ENCODE results near the gene VAMP8. TPM values are rescaled to one million over a fixed set of nuclear protein-coding genes. Genes with fewer than 3 reads are reported as not detected.
A peak's percentile ranks its signal among the peaks of the same experiment; 100 is the strongest.

VAMP8 gene
- total RNA-seq, 1 donor from 2014 or later: 3.8 TPM

- H3K27ac Mint-ChIP-seq (ENCODE audit: unreplicated experiment): no peak overlapping the region
- no peaks in the 10 kb centered on the region for H3K9me3 Mint-ChIP-seq (ENCODE audit: unreplicated experiment)
- peaks cover 3% of the 10 kb centered on the region for H3K27me3 Mint-ChIP-seq (ENCODE audit: unreplicated experiment)
- TF ChIP-seq, protein P1, sequence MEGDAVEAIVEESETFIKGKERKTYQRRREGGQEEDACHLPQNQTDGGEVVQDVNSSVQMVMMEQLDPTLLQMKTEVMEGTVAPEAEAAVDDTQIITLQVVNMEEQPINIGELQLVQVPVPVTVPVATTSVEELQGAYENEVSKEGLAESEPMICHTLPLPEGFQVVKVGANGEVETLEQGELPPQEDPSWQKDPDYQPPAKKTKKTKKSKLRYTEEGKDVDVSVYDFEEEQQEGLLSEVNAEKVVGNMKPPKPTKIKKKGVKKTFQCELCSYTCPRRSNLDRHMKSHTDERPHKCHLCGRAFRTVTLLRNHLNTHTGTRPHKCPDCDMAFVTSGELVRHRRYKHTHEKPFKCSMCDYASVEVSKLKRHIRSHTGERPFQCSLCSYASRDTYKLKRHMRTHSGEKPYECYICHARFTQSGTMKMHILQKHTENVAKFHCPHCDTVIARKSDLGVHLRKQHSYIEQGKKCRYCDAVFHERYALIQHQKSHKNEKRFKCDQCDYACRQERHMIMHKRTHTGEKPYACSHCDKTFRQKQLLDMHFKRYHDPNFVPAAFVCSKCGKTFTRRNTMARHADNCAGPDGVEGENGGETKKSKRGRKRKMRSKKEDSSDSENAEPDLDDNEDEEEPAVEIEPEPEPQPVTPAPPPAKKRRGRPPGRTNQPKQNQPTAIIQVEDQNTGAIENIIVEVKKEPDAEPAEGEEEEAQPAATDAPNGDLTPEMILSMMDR (IDR thresholded peaks at IDR 0.05): no peak
- no peak for DNase-seq (ENCODE audit: extremely low spot score, unreplicated experiment)
- H3K4me1 Mint-ChIP-seq (ENCODE audit: unreplicated experiment): peaks cover 19% of the 10 kb centered on the region
- no peak overlapping the region for H3K4me3 Mint-ChIP-seq (ENCODE audit: unreplicated experiment)
- H3K36me3 Mint-ChIP-seq (ENCODE audit: unreplicated experiment): peaks cover 2% of the 10 kb centered on the region
Measured at GRCh38 chr2:85534099-85534498, 43.3 kb upstream of the VAMP8 start.

DNA sequence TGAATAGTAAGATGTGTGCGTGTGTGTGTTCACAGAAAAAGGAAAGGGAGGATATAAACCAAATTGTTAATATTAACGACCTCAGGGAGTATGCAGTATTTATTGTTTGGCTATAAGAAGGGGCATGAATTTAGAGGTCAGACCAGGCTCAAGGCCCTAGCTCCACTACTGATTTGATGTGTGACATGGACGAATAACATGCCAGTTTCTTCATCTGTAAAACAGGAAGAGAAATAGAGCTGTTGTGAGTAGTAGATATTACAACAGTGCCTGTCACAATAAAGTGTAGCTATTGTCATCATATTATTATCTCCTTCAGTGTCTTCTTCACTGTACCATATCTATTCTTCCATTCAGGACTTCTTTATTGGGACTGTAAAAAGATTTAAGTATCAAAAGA is 42.5 kb upstream of the VAMP8 start:
- H3K36me3 Mint-ChIP-seq (ENCODE audit: unreplicated experiment): peaks cover 2% of the 10 kb centered on the region
- no peak for DNase-seq (ENCODE audit: extremely low spot score, unreplicated experiment)
- H3K4me3 Mint-ChIP-seq (ENCODE audit: unreplicated experiment): no peak overlapping the region
- no peaks in the 10 kb centered on the region for H3K9me3 Mint-ChIP-seq (ENCODE audit: unreplicated experiment)
- no peak overlapping the region for H3K27ac Mint-ChIP-seq (ENCODE audit: unreplicated experiment)
- H3K27me3 Mint-ChIP-seq (ENCODE audit: unreplicated experiment): no peaks in the 10 kb centered on the region
- TF ChIP-seq, protein P1 (IDR thresholded peaks at IDR 0.05): no peak
- H3K4me1 Mint-ChIP-seq (ENCODE audit: unreplicated experiment): peaks cover 19% of the 10 kb centered on the region

DNA sequence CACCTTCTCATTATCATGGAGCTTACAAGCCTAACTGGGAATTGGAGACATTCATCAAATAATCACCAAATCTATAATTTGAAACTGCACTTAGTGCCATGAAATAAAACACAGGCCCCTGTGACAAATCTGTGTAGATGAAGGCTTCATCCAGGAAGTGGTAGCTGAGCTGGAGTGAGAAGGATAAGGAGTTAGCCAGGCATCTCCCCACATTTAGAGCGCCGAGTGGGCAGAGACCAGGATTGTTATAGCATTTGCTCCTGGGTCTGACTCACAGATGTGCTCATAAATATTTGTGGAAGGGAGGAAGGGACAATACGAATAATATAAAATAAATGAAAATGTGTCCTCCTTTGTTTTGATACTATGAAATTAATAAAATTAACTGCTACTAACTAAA is 40.9 kb upstream of the VAMP8 start:
- Mint-ChIP-seq H3K9me3 (ENCODE audit: unreplicated experiment) (no peaks in the 10 kb centered on the region), H3K4me3 (ENCODE audit: unreplicated experiment) (no peak overlapping the region)

DNA sequence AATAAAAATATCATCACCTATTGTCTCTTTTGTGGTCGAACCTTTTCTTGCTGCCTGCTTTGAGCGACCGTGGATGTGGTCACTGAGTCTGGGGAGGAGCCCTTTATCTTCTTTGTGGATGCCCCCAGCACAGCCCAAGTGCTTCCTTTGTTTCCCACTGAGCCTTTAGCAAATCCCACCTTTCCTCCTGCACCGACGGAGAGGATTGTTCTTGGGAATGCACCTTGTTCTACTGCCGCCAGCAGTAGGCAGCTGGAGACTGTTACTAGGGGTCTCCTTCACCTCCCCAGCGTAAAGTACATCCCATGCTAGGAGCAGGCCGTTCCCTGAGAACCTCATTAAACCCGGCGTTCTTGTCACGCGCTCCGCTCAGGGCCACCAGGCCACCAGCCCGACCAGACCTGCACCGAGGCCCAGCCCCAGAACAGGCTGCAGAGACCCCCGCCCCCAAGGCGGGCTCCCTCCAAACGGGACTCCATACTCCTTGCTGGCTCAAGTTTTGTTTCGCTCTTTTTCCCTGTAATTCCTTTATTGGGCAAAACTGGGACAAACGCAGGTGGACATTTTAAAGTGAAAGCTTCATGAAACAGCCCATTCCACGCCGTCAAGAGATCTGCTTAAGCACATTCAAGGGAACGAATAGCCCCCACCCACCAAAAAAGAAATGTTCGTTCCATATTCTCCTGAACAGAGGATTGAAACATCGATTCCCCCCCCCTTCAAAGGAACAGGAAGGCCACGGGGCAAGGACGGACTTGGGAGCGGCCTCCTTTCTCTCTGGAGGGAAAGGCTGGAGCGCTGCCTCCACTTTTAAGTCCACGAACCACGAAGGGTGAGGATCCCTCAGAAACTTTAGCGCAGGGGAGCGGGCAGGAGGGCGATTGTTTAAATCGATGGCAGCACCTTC is 39.5 kb upstream of the VAMP8 start:
- Mint-ChIP-seq H3K4me1 (ENCODE audit: unreplicated experiment) (peaks cover 45% of the 10 kb centered on the region), H3K27me3 (ENCODE audit: unreplicated experiment) (no peaks in the 10 kb centered on the region), H3K4me3 (ENCODE audit: unreplicated experiment) (peak overlapping the region; percentile 89), H3K9me3 (ENCODE audit: unreplicated experiment) (no peaks in the 10 kb centered on the region), H3K27ac (ENCODE audit: unreplicated experiment) (peak overlapping the region; percentile 99), H3K36me3 (ENCODE audit: unreplicated experiment) (peaks cover 27% of the 10 kb centered on the region)
- no peak for DNase-seq (ENCODE audit: extremely low spot score, unreplicated experiment)
- TF ChIP-seq, protein P1 (IDR thresholded peaks at IDR 0.05): no peak

More for the DNA sequence above, 40.9 kb upstream of the VAMP8 start:
- H3K36me3 Mint-ChIP-seq (ENCODE audit: unreplicated experiment): peaks cover 13% of the 10 kb centered on the region
- DNase-seq (ENCODE audit: extremely low spot score, unreplicated experiment): no peak
- H3K27me3 Mint-ChIP-seq (ENCODE audit: unreplicated experiment): no peaks in the 10 kb centered on the region
- peaks cover 32% of the 10 kb centered on the region for H3K4me1 Mint-ChIP-seq (ENCODE audit: unreplicated experiment)
- H3K27ac Mint-ChIP-seq (ENCODE audit: unreplicated experiment): peak overlapping the region; percentile 47
- TF ChIP-seq, protein P1 (IDR thresholded peaks at IDR 0.05): no peak

Measured in osteocyte (in vitro differentiated cells).